Measurements from ENCODE around the gene ZNF486.
"Not testable (repeated sequence)": the region's sequence is repeated elsewhere in the genome, so short reads cannot be mapped to it uniquely, and the experiment has no call there.

ZNF486 gene

GRCh38 chr19:20167020-20167644 lies at the start of gene ZNF486:
TSS of gene ZNF486 (plus strand) at chr19:20167214. CDS start at chr19:20167331, 117 bp downstream.
- DNase-seq, result peak; percentile 92

GRCh38 chr19:20118064-20118839 lies 48.8 kb upstream of the ZNF486 start:
- DNase-seq, result not testable (repeated sequence)

- no peak for DNase-seq
Observed at GRCh38 chr19:20124879-20125278, 42.1 kb upstream of the ZNF486 start.

- not testable (repeated sequence) for DNase-seq
Observed at GRCh38 chr19:20132933-20133332, 34.1 kb upstream of the ZNF486 start.

- not testable (repeated sequence) for DNase-seq
Observed at GRCh38 chr19:20137714-20138113, 29.3 kb upstream of the ZNF486 start.

GRCh38 chr19:20151617-20152145 lies 15.3 kb upstream of the ZNF486 start:
- DNase-seq, result no peak

GRCh38 chr19:20152506-20152905 lies 14.5 kb upstream of the ZNF486 start:
- DNase-seq, result not testable (repeated sequence)

- DNase-seq, result no peak
Observed at GRCh38 chr19:20153281-20153680, 13.7 kb upstream of the ZNF486 start.

GRCh38 chr19:20154636-20155035 lies 12.4 kb upstream of the ZNF486 start:
- no peak for DNase-seq

- DNase-seq, result no peak
Observed at GRCh38 chr19:20162821-20163220, 4.2 kb upstream of the ZNF486 start.

- no peak for DNase-seq
Observed at GRCh38 chr19:20164456-20164855, 2.6 kb upstream of the ZNF486 start.

- DNase-seq, result no peak
Observed at GRCh38 chr19:20165971-20166592, 932 bp upstream of the ZNF486 start.

- DNase-seq, result no peak
Observed at GRCh38 chr19:20167651-20168122, 673 bp downstream of the ZNF486 start.

- no peak for DNase-seq
Observed at GRCh38 chr19:20171285-20171684, 4.3 kb downstream of the ZNF486 start.

- DNase-seq, result not testable (repeated sequence)
Observed at GRCh38 chr19:20175848-20176247, 8.8 kb downstream of the ZNF486 start.

- DNase-seq, result not testable (repeated sequence)
Observed at GRCh38 chr19:20179956-20180355, 12.9 kb downstream of the ZNF486 start.

- no peak for DNase-seq
Observed at GRCh38 chr19:20182222-20182785, 15.3 kb downstream of the ZNF486 start.

- no peak for DNase-seq
Observed at GRCh38 chr19:20186174-20186573, 19.2 kb downstream of the ZNF486 start.

GRCh38 chr19:20197747-20198146 lies 30.7 kb downstream of the ZNF486 start:
- DNase-seq, result no peak

GRCh38 chr19:20209051-20209450 lies 42.0 kb downstream of the ZNF486 start:
- DNase-seq, result no peak

- not testable (repeated sequence) for DNase-seq
Observed at GRCh38 chr19:20214366-20214765, 47.4 kb downstream of the ZNF486 start.

GRCh38 chr19:20221605-20222004 lies 54.6 kb downstream of the ZNF486 start:
- DNase-seq, result not testable (repeated sequence)

- DNase-seq, result no peak
Observed at GRCh38 chr19:20233105-20233504, 66.1 kb downstream of the ZNF486 start.
